Activated T-cell treated with anti-CD3 and anti-CD28 coated beads for 48 hours (primary cell): ENCODE data around the gene MRPS12.

Experiments used
- DNase-seq: peaks from one replicate; pipeline ENCODE4 v3.0.0-alpha.2; 2020; ENCODE audit warnings: low read depth

The MRPS12 gene

DNA sequence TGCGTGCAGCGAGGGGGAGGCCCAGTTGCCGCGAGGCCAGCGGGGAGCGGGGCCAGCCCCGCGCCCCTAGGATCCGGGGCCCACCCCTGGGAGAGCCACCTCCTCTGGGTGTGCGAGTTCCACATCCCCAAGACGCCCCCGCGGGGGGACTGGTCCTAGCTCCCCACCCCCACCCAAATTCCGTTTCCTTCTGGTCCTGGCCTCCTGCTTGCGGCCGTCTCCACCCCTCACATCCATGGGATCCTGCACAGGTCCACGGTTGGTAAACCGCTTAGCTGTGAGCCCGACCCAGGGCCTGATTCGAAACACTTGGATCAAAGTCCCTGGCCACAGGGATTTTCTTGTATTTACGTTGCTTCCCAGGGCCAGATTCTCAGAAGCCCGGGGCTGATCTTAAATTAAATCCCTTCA is 45.1 kb downstream of the MRPS12 start:
- no peak for DNase-seq

GRCh38 chr19:38977445-38978325 is 46.9 kb downstream of the MRPS12 start:
- peak; percentile 73 for DNase-seq

- no peak for DNase-seq
Observed at GRCh38 chr19:38978326-38978689, 47.6 kb downstream of the MRPS12 start.

DNA sequence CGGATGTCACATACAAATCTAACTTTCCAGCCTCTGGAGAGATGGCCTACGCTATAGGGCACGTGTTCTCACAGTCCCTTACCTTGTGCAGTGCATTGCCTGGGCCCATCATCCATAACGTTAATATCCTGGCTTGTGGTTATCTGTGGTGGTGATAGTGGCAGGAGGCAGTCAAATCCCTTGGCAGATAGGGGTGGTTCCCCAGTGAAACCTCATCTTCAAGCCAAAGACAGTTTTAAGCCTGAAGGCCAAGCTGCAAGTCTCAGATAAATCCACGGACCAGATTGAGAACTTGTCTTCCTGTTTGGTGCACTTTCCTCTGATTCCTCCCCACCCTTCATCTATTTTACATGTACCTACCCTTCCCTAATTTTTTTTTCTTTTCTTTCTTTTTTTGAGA is 49.1 kb downstream of the MRPS12 start:
- no peak for DNase-seq

DNA sequence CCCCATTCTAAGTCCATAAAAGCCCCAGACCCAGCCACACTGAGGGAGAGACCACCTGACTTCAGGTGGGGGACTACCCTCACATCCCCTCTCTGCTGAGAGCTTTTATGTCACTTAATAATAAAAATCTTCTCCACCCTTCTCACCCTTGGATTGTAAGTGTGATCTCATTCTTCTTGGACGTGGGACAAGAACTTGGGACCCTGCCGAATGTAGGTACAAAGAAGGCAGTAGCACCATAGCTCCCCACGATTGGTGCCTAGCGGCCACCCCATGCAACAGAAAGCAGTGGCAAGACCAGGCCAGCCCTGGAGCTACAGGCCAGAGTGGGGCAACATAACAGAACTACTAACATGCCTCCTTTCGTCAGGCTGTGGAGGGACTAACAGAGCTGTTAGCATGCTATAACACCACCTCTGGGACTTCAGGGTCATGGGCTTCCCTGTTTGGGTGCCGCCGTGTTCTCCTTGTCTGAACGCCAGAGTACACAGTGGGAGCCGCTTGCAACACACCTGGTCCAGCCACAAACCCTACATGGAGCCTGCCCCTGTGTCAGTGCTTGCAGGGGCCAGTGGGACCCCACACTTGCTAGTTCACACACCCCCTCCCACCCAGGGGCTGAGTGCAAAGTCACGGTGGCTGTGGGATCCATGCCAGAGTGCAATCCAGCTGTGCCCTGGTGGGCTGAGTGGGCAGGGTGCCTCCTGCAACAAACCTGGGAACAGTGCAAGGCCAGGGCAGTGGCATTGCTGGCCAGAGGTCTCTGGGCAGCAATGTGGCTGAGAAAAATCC is 50.0 kb downstream of the MRPS12 start:
- no peak for DNase-seq
